GM18867 (cell line): ENCODE measurements around the gene CACNA2D3.
A peak's percentile ranks its signal among the peaks of the same experiment; 100 is the strongest.

ENCODE experiments used
- ATAC-seq: cut with Tn5 transposase; IDR thresholded peaks from one replicate; pipeline ENCODE4 v1.9.1; 2021; ENCODE audit warnings: mild to moderate bottlenecking, moderate library complexity; ENCODE audit not compliant: unreplicated experiment

Gene CACNA2D3

DNA sequence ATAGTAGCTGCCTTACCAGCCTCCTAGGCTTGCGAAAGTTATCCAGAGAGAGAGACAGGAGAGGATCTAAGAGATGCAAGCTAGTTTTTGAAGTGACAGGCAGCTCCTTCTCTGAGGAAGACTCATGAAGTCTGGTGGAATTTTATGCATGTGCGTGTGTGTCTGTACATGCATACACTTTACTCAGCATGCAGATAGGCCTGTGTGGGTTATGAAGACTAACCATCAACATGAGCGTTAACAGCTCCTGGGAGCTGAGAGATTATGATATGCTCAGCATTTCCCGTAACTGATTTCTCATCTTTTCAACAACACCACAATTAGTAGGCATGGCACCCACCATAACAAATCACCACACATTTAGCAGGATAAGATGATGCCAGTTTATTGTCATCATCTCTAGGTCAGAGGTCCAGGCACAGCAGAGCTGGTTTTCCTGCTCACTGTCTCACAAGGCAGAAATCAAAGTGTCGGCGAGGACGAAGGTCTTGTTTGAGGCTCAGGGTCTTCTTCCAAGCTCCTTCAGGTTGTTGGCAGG is 239.5 kb downstream of the CACNA2D3 start:
- ATAC-seq: no peak

DNA sequence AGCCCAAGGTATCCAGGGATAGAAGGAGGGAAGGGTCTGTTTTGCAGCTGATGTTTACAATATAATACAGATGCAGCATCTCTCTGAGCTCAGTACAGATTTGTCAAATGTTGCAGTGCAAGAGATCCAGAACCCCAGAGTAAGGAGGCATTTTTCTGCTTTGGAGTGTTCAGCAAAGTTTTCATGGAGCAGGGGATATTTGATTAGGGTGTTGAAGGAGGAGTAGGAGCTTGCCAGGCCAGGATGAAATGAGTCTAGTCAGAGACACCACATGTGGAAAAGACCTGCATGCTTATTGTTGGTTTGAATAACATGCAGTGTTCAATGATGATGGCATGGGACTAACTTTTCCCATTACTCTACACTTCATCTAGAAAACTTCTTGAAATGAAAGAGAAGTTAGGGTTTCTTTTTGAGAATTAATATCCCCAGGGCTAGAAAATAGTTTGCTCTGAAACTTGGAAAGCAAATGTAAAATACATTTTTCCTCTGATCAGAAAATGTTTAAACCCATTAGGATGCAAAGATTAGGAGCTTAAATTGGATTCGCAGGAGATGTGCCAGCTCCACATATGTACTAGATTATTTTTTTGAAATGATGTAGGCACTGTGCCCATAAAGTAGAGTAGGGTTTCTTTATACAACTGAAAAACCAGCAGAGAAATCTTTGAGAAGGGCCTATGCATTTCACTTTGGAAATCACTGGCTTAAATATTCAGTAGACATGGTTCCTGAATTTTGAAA is 243.8 kb downstream of the CACNA2D3 start:
- ATAC-seq: no peak

DNA sequence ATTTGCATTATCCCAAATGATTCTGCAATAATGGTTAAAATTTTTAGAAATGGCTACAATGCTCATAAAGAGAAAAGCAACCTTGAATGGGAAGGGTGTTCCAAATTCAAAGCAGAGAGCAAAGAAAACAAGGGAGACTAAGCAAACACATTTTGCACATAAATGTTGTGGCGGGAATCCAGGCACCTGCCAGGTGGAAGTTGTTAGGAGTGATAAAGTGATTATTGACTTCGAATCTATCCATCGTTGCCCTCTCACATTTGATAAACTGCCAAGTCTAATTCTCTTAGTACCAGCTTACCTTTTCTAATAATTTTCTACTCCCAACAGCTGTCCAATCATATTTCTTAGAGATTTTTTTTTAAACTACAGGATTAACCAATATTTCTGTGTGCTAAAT is 244.5 kb downstream of the CACNA2D3 start:
- ATAC-seq: no peak

DNA sequence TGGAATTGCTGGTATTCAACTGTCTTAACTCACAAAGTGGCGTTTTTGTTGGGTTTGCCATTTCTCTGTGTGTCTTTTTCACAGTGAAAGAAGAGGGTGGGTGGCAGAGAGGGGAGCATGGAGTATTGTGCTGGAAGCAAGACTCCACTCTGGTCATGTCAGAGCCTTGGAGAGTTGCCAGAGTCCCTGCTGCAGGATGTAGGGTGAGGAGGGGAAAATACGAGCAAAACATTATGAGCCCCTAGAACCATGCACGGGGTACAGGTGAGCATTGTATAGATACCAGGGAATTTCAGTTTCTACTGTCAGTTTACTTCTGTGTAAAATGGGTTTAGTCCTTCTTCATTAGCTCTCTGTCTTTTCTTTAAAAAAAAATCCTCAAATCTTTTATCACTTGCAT is 249.9 kb downstream of the CACNA2D3 start:
- no peak for ATAC-seq

DNA sequence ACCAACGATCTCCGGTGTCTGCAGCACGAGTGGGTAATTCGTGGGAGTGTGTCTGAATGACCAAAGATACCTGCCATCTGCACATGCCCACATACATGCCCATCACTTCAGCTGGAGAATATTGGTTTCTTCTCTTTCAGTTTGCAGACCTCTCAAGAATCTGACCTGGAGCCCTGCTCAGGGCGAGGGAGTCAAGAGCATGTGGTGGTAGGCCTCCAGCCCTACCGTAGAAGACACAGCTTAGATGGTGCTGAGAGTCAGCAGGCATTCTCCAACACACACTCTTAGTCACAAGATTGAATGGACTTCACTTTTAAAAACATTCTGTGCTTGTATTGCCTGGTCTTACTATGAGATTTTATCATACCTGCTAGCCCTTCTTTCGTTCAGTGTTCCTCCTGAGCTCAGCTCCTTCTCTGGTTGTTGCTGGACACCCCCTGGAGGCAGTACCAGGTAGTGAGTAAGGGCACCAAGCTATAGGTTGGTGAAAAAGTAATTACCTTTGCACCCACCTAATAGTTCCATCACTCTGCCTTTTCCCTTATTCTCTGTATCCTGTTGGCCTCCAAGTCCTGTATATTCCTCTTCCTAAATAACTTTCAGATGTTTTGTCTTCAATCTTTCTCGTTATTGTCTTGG is 252.0 kb downstream of the CACNA2D3 start:
- ATAC-seq: peak; percentile 68

DNA sequence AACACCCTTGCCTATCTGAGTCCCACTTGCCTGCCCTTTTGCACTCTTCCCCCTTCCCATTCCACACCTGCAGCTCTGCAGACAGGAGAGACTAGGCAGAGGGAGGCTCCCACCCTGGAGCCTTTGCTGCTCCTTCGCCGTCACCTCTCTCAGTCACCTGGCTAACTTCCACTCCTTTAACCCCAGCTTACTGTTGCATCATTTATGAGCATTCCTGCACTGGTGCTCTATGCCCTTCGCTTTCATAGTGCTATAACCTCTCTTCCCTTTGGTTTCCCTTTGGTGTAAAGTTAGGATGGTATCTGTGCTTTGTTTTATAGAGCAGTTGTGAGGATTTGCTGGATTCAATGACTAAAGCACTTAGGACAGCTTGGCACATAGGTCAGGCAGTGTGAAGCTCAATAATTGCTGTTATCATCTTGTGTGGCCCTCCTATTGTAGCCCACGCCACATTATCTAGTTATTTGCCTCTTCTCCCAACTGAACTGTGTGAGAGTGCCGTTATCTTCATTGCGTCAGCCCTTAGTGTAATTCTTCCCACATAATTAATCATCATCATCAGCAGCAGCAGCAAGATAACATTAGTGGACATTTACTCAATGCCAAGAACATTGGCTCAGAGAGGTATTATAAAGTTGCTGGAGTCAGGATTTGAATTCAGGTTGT is 253.9 kb downstream of the CACNA2D3 start:
- ATAC-seq: no peak

DNA sequence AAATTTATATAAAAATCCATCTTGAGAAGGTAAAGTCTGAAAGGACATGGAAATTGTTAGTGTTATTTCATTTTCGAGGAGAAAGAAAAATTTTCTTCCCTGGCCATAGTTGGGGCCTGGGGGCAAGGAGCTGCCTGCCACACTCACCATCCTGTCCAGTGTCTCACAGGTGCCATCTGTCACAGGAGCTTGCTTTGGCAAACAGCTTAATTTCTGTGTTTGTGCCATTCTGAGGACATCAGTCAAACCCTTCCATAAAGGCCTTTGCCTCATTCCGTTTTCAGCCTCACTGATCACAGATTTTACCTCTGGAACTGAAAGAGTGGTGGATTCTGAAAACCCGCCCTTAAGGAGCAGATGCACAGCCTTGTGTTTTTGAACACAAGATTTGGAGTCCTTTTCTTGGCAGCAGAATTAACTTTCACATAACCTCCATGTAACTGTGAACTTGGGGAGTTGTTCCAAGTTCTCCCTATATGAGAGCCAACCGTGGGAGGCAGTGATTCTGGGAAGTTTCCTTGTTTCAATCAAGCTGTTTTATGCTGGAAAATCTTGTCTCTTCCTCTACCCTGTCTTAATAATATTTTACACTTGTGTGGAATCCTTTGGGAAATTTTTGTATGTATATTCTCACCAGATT is 254.7 kb downstream of the CACNA2D3 start:
- no peak for ATAC-seq

DNA sequence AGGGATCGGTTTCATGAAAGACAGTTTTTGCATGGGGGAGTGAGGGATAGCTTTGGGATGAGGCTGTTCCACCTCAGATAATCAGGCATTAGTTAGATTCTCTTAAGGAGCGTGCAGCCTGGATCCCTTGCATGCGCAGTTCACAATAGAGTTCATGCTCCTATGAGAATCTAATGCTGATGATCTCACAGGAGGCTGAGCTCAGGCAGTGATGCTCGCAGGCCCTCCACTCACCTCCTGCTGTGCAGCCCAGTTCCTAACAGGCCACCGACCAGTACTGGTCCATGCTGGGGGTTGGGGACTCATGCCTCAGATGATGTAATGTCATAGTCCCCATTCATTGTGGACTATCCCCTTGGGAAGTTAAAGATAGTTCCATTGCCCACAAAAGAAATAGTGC is 255.8 kb downstream of the CACNA2D3 start:
- ATAC-seq: no peak

DNA sequence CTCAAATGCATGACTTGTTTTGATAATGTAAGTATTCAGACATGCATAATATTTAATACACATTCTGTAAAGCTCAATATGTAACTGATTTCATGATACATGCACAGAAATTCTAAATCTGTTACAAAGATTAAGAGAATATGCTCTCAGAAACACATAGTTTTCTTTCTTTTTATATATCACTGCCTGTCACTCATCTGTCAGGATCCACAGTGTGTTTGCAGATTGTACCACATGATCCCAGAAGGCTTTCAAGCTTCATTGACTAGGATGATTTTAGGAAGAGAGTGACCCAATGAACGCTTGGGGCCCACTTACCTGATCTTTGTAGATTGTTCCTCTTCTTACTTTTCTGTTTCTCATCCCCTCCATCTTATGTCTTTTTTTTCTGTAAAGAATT is 261.9 kb downstream of the CACNA2D3 start:
- no peak for ATAC-seq

DNA sequence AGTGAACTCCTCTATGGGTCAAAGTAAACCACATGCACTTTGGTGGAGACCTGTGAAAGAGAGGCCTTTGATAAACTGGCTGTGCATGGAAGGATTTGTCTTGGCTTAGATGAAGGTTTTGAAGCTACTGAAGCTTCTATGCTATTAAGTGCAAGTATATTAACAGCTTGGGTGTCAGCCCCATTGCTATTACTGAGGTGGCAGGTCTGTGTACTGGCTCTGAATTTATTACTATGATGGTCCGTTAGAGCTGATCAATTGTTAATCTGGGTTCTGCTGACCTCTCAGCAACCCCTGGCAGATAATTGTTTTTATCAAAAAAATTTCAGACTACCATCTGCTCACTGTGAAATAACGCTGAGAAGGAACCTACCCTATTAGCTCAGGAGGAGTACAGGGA is 268.2 kb downstream of the CACNA2D3 start:
- no peak for ATAC-seq

DNA sequence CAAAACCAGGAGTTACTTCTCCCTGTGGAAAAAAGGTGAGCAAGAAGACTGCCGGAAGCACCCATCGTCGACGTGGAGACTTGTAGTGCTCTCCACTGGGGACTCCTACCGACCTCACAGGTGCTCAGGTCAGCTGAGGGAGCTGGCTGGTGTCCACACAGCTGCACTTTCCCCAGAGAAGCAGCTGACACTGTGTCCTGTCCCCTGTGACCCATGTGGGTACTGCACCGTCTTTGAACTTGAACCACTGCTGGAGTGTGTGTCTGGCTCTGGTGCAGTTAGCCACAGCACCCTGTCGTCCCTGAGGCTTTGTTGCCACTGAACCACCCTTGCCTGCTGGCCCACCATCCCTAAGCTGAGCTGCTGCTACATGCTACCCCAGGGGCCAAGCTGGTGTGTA is 270.8 kb downstream of the CACNA2D3 start:
- no peak for ATAC-seq

DNA sequence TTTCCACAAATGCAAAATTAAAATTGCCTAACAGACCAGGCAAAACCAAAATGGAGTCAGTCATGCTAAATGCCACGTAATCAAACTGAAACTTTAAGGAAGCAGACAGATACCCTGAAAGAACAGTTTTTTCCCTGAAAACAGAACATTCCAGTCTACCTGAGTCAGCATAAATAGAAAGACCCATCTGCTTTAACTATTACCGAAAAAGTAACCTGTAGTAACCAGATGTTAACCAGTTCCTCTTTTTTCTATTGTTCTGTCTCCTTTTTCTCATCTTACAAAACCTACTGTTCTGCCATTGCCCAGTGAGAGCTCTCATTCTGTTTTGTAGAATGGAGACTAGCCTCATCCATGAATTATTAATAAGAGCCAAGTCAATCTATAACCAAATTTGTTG is 286.0 kb downstream of the CACNA2D3 start:
- ATAC-seq: no peak

DNA sequence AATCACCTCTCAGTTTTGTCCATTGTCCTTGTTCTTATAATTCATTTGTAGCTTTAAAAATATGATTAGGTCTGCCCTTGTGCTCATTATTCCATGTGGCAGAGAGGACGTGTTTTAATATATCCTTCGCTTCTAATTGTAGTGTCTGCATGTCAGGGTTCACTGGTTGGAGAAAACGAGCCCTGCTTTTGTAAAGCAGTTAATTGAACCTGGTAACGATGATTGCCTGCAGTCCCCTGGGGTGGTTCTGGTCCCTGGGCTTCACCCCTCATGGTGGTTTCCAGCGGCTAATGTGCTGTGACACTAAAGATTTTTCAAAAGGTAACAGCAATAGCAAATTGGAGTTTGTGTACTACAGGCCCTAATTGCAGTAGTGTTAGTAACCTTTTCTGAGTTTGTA is 299.6 kb downstream of the CACNA2D3 start:
- no peak for ATAC-seq

DNA sequence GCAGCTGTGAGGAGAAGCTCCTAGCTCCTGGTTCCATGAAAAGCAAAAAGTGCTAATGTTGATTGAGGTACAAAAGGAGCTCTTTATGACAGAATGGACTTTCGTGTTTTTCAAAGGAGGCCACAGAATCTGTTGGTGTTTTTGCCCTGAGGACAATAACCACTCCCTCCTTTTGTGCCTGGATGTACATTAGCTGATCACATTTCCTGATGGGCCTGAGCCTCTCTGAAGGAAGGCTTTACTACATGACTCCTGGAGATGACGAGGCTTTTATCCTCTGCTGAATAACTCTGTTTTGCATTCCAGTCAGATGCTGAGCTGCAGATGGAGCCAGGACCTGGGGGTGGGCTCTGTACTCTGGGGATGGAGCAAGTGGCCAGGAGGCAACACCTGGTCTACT is 301.9 kb downstream of the CACNA2D3 start:
- no peak for ATAC-seq

DNA sequence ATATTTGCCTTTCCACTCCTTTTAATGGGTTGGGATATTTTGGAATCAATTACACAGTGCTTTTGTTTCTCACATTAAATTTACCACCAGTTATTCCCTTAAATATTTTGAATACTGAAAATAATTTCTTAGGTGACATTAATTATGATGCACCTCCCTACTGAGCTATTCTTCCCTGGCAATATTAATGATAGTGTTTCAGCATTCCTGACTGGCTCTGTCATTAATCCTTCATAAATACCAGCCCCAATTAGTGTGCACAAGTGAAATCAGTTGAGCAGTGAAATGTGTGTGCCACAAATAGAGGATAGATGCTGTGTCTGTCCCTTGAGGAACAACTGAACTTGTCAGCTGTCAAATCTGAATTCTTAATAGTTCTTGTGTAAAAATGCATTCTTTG is 304.0 kb downstream of the CACNA2D3 start:
- no peak for ATAC-seq

DNA sequence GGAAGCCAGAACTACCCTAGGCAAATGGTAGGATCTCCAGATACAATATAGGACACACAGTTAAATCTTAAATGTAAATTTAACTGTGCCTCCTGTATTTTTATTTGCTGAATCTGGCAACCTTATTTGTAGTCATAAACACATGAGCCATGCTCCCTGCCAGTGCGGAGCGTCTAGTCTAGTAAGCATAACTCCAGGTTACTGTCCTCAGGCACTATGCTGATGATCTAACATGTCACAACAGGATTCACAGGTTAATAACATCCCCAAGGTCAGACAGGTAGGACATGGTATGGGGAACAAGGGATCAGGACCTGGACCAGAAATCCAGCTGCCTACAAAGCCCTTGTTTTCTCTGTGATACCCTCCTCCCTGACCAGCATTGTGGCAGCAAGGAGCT is 305.1 kb downstream of the CACNA2D3 start:
- ATAC-seq: no peak

DNA sequence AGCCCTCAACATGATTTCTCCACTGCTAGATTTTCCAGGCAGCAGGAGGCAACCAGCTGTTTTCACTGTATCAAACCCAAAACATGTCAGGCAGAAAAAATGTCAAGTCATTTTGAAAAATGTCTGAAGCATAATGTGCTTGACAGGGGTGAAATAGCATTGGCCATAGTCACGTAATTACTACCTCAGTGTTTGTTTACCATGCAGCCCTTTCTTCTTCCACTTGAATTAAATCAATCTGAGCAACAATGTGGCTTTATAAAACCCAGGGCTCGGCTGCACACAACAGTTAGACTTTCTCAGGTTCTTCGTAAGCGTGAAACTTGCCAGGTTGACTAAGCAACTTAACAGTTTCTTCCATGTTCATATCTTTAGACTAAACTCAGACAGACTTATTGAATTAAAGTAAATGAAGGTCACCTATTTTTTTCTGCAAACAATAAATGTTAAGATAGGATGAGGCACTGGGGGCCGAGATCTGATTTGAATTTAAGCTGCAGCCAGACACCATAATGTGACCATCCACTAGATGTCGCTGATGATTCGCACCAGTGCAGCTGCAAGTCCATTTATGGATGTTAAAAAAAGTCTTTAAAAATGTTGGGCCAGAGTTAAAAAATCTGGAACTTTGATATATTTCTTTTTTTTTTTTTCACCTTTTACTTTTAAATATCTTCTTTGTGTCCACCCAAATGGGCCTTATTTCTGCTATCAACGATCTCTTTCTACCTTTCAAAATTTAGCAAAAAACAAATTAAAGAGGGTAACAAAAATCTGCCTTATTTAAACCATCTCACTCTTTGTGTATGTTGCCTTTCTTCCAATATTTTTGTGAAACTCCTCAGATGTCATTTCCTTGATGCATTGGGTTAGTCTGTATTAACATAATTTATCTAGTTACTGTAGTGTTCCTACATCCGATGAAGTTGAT is 305.9 kb downstream of the CACNA2D3 start:
- no peak for ATAC-seq

DNA sequence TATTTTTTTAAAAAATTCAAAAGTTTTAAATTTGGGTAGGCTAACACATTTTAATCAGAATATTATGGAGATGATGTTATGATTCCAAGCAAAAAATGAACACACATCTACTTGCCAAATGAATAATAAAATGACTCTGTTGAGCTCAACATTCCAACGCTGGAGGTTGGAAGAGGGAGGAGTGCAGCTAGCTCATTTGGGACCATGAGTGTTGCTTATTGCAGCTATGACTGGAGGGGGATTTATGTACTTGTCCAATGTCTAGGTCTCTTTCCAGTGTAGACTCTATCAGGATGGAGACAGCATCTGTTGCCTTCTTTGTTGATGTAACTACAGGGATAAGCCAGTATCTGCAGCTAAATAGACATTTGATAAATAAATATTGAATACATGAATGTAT is 310.6 kb downstream of the CACNA2D3 start:
- no peak for ATAC-seq

DNA sequence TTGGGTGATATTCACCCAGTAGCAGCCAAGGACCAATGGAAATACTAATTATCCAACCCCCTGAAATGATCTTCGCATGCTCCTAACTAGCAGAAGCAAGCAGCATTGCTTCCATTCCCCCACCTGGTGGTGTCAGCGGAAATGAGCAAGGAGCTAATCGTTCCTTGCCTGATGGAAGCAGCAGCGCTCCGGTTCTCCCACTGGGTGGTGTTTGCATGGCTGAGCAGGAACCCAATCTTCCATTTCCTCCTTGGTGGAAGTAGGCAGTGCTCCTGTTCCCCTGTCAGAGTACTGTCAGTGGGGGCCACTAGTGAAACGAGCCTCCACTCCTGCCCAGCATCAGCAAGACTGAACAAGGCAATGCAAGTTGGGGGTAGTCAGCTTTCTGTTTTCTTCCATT is 311.5 kb downstream of the CACNA2D3 start:
- no peak for ATAC-seq

DNA sequence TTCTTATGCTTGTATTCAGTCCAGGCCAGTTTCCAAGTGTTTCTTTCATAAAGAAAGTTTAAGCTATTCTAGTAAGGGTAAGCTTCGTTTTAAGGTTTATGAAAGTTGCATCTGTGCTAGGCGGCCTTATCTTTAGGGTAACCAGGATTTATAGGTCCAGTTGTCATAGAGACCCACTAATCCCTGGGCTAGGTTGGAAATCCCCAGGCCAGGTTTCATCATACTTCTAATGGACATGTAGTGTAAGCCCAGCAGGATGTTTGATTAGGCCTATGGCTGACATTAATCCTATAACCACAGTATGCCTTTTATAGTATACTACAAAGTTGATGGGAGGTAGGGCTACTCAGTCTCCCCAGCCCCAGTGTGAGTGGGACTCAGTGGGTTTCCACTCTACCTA is 312.4 kb downstream of the CACNA2D3 start:
- ATAC-seq: no peak
